ENCODE results near the gene JAK1.
"Not testable (repeated sequence)": the region's sequence is repeated elsewhere in the genome, so short reads cannot be mapped to it uniquely, and the experiment has no call there.

The JAK1 gene

DNA sequence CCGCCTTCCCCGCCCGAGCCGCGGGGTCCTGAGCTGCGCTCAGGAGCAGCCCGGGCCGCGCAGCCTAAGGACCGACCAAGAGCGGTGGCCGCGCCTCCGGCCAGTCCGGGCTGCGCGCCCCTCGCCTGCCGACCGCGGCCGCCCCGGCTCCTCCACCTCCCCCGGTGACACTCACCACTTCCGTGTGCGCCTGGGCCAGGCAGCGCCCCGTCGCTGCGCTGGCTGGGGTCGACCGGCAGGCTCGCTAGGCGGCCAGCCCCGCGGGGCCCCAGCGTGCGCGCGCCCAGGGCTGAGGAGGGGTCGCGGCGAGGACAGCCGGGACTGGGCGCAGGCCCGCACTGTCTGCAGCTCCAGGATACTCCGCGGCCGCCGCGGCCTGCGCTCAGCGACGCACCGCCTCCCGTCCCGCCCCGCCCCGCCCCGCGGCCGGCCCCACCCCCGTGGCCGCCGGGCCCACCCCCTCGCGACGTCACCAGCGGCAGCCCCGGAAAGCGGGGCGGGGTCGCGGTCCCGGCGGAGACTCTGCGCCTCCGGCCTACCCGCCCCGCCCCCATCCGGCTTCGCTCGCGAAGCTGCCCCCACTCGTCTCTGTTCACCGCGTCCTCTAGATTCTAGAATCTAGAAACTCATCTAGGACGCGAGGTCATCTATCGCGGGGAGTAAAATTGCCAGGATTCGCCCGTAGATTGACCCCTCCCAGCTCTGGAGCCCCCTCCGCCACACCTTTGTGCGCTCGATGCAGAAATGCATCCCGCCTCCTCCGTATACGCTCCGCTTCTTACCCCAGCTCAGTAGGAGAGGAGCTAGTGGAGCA lies at the start of gene JAK1:
Gene JAK1, minus strand, starts transcription at position 392 of the 814 bp plus-strand sequence. CDS start 80,285 bp downstream, outside the sequence.
- DNase-seq = peak; percentile 90

DNA sequence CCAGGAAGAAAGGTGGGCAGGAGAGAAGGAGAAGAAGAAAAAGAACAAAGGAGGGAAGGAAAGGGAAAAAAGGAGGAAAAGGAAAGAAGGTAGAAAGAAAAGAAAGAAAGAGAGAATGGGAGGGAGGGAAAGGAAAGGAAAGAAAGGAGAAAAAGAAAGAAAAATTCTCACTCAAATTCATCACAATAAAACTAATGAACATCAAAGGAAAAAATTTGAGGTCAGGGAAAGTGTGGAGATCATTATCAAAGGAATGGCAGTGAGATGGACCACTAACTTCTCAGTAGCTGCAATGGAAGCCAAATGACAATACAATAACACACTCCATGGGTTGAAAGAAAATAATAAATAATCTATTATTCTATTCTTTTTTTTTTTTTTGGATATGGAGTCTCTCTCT lies 48.0 kb upstream of the JAK1 start:
- no peak for DNase-seq

GRCh38 chr1:65011983-65012382 lies 45.6 kb upstream of the JAK1 start:
- no peak for DNase-seq

DNA sequence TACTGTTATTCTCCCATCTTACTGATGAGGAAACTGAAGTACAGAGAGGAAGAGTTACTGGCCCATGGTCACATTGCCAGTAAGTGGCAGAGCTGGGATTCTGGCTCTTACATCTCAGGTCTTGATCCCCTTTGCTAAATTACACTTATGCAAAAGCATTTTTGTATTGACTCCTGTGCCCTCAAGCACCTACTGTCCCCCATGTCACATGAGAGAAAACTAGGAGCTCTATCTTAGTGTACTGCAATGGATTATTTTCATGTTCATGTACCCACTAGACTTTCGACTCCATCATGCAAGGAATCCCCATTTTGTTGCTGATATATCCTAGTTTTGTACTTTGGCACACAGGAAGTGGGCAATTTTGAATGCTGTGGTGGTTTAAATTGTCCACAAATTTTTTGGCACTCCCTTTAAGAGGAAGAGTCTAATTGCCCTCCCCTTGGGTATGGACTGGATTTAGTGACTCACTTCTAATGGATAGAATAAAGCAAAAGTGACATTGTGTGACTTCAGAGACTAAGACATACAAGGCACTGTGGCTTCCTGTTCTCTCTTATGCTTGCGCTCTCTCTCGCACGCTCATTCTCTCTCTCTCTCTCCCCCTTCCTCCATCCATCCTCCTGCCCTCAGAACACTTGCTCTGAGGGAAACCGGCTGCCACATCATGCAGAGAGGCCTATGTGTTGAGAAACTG lies 43.5 kb upstream of the JAK1 start:
- DNase-seq = no peak

- no peak for DNase-seq
Measured at GRCh38 chr1:65009176-65009575, 42.8 kb upstream of the JAK1 start.

- no peak for DNase-seq
Measured at GRCh38 chr1:65006806-65007205, 40.5 kb upstream of the JAK1 start.

- no peak for DNase-seq
Measured at GRCh38 chr1:65003316-65003664, 36.9 kb upstream of the JAK1 start.

- peak; percentile 37 for DNase-seq
Measured at GRCh38 chr1:65002508-65003315, 36.4 kb upstream of the JAK1 start.

- no peak for DNase-seq
Measured at GRCh38 chr1:65002156-65002507, 35.8 kb upstream of the JAK1 start.

GRCh38 chr1:65001231-65001792 lies 35.0 kb upstream of the JAK1 start:
- no peak for DNase-seq

DNA sequence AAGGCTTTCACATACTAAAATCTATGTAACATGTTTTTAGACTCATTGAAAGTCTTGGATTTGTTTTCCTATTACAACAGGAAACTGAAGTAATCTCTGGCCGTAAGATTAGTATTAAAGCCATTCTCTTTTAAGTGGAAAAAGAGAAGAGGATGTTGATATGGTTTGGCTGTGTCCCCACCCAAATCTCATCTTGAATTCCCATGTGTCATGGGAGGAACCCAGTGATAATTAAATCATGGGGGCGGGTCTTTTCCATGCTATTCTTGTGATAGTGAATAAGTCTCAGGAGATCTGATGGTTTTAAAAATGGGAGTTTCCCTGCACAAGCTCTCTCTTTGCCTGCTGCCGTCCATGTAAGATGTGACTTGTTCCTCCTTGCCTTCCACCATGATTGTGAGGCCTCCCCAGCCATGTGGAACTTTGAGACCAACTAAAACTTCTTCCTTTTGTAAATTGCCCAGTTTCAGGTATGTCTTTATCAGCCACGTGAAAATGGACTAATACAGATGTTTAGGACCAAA lies 32.1 kb upstream of the JAK1 start:
- DNase-seq = not testable (repeated sequence)

GRCh38 chr1:64996541-64997257 lies 30.4 kb upstream of the JAK1 start:
- no peak for DNase-seq

DNA sequence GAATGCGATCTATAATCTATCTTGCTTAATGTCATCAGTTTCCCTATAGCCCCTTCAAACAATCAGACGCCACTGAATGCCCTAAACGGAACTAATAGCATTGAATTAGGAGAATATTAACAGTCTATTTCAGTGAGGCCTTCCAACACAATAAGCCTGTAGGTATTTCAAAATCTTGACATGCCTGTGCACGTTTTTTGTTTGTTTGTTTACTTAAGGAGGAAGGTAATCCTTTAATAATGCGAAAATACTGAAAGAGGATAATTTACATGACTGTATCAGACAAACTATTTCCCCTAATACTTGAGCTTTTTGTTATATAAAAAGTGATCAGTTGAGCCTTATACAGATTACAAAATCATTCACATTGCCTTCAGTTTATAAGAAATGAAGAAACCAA lies 29.0 kb upstream of the JAK1 start:
- no peak for DNase-seq

- DNase-seq = peak; percentile 12
Measured at GRCh38 chr1:64986903-64987871, 20.8 kb upstream of the JAK1 start.

GRCh38 chr1:64984737-64985136 lies 18.4 kb upstream of the JAK1 start:
- DNase-seq = no peak

DNA sequence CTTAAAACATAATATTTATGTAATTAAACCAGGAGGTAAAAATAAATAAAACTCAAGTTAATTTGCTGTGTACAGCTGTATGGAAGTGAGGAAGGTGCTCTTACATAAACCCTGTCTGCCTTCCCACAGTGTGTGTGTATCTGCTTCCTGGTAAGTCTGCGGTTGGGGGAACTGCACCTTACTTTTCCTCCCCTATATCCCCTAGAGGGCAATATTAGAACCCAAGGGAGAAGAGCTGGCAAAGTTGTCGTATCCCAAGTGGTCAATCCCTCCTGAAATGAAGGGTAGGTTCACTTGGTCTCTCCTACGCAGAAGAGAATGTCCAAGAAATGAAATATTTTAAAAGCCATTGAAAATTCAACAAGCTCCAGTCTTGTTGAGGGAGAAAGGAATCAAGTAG lies 17.8 kb upstream of the JAK1 start:
- DNase-seq = no peak

DNA sequence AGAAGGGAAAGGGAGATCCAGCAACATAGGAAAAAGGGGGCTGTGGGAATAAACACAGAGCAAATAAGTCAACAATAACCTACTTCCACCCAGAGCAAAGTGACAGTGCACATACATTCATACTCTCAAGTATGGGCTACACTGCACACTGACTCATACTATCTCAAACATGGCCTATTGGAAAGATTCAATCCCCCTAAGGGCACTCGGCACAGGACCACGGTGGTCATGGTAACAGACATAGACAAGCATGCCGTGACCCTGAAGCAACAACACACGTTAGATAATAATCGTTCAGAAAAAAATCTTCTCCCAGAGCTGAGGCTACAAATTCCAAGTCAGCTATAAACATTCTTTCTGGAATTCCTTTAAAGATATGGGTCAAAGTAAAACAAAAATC lies 16.8 kb upstream of the JAK1 start:
- peak; percentile 41 for DNase-seq

DNA sequence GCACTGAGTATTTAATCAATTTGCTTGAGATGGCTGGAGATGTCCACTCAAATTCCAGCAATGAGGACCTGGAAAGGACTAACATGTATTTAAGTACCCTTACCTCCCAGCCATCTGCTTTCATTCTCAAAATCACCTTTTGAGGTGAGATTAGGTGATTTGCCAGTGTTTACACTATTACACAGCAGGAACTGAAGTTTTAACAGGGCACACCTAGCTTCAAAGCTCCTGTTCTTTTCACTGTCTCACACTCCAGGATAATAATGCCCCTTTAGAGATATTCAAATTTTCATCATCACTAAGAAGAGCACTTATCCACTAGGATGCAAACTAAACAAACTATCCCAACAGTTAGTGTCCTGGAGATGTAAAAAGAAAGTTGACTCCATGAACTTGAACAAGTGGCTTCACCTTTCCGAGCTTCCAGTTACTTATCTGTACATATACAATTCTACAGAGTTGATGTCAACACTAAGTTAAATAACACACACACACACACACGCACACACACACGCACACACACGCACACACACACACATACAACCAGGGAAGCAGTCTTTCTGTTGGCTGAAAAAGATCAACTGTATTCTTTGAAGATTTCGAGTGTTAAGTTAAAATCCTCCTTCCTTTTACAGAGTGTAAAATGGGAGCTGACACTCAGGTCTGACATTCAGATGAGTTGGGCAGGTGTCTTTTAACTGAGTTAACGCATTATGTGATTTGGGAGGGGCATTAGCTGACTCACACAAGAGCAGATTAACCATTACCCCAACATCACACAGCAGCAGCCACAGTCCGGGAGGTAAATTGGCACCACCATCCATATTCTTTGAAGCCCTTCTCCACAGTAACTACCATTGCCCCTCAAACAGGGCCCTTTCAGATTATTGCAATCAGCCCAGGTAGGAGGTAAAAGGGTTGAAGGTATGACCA lies 15.5 kb upstream of the JAK1 start:
- no peak for DNase-seq

DNA sequence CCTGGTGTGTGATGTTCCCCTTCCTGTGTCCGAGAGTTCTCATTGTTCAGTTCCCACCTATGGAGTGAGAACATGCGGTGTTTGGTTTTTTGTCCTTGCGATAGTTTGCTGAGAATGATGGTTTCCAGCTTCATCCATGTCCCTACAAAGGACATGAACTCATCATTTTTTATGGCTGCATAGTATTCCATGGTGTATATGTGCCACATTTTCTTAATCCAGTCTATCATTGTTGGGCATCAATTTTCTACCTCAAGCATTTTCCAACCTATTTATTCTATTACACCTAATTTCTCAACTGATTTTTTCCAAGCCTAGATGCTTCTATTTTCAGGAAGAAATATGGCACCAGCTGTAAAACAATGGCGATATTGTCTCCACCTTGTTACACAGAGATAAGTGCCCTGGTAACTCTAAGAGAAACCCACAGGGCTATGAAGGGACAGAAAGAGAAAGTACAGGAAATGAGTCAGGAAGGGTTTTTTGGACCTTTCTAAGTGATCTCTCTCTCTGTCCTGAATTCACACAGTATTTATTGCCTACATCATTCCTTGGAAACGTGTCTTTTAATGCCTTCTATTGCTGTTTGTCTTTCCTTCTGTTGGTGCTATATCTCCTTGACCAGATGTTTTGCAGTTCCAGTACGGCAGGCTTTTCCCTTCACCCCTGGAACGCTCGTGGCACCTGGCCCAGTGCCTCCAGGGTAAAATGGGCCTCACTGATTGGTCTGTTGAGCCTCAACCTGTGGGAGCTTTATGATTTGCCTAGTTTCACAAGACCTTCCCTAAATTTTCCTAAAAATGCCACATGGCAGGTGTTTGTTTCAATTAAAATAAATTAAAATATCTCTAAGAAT lies 14.6 kb upstream of the JAK1 start:
- no peak for DNase-seq

All from NCI-H345 (cell line).